ENCODE results near the gene ARHGAP6.
"Not testable (repeated sequence)": the region's sequence is repeated elsewhere in the genome, so short reads cannot be mapped to it uniquely, and the experiment has no call there.

Gene ARHGAP6

DNA sequence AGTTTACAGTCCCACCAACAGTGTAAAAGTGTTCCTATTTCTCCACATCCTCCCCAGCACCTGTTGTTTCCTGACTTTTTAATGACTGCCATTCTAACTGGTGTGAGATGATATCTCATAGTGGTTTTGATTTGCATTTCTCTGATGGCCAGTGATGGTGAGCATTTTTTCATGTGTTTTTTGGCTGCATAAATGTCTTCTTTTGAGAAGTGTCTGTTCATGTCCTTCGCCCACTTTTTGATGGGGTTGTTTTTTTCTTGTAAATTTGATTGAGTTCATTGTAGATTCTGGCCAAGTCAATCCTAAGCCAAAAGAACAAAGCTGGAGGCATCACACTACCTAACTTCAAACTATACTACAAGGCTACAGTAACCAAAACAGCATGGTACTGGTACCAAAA, 146.5 kb downstream of the ARHGAP6 start:
- not testable (repeated sequence) for DNase-seq

DNA sequence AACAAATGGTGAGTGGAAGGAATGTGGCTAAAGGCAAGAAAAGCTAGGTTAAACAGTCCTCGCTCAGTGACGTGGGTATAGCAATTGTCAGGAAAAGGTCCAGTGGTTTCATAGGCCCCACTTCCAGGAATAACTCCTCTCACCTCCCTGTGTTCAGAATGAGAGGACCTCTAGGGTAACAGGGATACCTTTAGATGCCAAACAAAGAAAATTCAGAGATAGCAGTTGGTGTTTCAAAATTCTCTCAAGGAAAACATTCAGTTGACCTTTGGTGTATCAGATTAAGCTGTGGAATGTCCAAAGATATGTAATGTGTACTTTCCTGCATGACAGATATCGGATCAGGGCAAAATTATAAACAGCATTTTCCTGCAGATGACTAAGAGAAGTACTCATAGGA, 155.9 kb downstream of the ARHGAP6 start:
- no peak for DNase-seq

DNA sequence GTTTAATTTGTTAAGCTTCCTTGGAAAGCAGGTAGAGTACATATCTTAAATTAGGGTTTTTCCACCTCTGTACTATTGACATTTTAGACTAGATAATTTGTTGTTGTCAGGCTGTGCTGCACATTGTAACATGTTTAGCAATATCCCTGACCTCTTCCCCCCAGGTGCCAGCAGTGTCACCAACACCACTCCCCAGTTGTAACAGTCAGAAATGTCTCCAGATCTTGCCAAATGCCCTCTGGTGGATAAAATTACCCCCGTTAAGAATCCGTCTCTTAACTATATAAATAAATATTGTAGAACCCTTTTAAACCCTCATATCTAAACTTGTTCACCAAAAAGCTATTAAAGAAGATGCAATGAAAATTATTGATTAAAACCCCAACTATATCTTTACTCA, 161.5 kb downstream of the ARHGAP6 start:
- no peak for DNase-seq

DNA sequence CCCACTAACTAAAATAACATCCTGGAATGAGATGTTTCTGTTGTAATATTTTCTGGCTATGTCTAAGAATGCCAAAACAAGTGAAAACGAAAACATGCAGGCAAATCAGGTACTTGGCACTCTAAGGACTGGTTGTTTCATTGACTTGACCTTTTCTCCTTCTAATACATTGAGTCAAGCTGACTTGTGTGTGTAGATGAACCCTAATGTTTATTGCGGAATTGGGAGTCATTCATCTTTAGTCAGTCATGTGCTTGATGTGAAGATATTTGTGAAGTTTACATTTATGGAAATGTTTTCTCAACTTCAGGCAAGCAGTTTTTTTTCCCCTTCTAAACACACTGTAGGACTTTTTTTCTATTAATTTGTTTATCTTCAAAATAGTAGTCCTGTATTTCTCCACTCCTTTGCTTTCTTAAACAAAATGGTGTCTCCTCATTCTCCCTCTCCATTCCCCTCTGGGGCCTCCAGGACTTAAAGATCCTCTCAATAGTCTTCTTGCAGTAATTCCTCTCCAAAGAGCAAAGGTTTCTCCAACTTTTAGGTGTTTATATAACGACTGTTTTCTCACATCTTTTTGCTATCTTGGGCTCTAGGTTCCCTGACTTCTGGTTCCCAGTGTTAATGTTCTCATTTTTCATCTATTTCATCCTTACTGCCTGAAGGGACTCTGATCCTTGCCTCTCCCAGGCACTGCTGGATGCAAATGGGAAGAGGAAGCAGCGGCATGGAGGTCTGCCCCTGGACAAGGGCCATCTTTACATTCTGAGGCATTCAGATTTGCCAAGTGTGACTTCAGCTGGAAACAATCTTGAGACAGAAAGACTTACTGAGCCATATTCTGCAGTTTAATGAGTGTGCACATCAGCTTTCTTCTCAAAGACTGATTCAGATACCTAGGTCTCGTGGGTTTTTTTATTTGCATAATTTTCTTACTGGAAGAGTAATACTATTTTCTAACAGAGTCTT, 166.4 kb downstream of the ARHGAP6 start:
- DNase-seq = no peak

DNA sequence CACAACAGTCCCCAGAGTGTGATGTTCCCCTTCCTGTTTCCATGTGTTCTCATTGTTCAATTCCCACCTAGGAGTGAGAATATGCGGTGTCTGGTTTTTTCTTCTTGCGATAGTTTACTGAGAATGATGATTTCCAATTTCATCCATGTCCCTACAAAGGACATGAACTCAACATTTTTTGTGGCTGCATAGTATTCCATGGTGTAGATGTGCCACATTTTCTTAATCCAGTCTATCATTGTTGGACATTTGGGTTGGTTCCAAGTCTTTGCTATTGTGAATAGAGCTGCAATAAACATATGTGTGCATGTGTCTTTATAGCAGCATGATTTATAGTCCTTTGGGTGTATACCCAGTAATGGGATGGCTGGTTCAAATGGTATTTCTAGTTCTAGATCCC, 174.3 kb downstream of the ARHGAP6 start:
- not testable (repeated sequence) for DNase-seq

DNA sequence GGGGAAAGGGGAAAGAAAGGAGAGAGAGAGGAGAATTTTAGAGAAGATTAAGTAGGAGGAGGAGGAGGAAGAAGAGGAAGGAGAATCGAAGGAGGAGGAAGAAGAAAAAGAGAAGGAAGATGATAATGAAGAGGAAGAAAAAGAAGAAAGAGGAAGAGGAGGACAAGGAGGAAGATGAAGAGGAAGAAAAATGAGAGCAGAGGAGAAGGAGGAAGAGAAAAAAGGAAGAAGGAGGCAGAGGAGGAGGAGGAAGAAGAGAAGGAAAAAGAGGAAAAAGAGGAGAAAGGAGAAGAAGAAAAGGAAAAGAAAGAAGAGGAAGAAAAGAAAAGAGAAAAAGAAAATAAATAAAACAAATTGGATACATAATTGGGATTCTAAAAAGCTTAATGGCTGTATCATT, 181.4 kb downstream of the ARHGAP6 start:
- no peak for DNase-seq

DNA sequence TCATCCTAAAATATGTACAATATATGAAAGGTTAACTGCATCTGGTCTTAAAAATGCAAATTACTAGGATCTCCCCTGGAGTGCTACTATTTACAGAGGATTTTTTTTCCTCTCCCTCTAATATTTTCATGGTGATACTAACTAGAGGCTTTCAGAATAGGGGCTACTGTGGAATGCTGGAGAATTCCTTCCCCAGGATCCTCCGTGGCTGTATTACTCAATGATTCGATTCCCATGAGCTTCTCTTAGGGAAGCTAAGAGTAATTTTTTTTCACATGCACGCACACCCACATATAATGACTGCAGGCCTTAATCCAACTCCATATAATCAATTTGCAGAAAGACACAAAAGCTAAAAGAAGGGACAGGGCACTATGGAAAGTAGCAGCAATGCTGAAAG, 184.7 kb downstream of the ARHGAP6 start:
- no peak for DNase-seq

DNA sequence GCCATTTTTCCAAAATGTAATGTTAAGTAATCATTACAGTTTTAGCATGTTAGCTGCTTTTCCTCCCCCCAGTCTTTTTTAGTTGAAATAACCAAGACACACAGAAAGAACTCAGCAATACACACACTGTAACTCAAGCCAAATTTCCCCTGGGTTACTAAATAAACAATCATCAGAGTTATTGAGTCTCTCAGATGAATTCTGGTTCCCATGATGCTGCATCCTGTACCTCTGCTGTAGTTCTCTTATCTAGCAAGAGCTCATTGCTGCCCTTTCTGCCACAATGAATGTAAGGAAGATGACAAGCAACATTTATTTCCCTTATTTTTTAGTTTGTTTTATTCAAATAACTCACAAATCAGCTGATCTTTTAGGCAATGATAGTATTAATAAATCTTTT, 185.1 kb downstream of the ARHGAP6 start:
- DNase-seq = no peak

DNA sequence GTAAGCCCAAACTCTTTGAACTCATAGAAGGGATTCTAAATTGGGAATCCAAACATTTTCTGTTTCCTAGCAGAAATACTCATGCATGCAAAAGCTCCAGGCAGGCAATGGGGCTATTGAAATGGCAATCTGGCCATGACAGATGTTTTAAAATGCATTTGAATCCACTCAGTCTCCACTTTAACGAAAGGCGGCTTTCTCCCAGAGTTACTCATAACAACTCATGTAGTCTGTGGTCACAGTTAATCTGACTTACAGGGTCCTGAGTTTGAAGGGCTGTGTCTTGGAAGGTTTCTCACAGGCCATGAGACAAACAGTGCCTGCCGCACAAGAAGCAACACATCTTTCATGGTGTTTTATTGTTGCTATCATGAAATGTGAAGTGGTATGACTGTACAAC, 186.8 kb downstream of the ARHGAP6 start:
- DNase-seq = no peak

DNA sequence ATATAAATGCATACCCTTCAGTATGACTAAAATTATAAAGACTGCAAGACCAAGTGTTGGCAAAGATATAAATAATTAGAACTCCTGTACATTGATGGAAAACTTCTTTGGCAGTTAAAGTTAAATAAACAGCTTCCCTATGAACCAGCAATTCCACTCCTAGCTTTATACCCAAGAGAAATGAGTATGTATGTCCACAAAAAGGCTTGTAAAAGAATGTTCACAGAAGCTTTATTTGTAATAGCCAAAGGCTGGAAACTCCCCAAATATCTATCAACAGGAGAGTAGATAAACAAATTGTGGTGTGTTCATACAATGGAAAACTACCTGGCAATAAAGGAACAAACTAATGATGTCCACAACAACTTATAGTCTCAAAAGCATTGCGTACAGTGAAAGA, 187.7 kb downstream of the ARHGAP6 start:
- no peak for DNase-seq

DNA sequence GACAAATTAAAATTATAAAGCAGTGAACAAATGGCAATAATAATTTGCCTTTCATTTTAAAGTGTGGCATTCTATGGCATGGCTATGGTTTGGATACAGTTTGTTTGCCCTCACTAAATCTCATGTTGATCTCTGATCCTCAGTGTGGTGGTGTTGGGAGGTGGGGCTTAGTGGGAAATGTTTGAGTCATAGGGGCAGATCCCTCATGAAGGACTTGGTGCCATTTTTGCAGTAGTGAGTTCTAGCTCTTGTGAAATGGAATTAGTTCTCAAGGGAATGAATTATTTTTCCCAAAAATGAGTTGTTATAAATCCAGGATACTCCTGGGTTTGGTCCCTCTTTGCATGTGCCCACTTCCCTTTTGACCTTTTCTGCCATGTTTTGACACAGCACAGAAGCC, 191.1 kb downstream of the ARHGAP6 start:
- DNase-seq = no peak

DNA sequence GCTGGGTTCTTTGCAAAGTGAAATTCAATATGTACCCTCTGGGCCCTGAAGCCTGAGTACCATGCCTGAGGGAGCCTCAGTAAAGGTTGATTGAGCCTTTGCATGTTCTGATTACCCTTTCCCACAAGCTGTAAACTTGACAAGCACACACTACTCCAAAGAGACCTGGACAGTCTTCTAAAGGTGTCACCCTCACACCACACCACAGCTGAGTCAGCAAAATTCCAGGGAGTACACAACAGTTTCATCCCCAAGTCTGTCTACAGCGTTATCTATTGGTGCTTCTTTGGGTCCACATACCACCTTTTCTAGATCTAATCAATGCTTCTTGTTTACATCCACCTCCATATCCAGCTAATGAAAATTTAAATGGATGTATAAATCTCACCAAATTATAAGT, 191.7 kb downstream of the ARHGAP6 start:
- DNase-seq = no peak

DNA sequence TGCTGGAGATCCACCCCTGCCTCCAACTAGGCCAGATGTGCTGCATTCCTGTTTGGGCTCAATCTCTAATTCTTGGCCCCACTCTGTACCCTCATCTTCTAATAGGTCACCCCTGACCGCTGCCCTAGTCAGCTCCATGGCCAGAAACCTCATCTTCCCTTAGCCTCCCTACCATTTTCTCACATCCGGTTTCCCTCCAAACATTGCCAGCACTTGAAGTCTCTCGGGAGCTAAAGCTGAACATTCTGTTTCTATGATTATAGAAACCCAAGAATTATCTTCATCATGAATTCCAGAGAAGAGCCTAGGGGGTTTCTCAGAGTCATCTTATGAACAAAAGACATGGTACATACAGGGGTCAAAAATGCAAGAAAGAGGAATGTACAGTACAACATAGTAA, 192.8 kb downstream of the ARHGAP6 start:
- no peak for DNase-seq

DNA sequence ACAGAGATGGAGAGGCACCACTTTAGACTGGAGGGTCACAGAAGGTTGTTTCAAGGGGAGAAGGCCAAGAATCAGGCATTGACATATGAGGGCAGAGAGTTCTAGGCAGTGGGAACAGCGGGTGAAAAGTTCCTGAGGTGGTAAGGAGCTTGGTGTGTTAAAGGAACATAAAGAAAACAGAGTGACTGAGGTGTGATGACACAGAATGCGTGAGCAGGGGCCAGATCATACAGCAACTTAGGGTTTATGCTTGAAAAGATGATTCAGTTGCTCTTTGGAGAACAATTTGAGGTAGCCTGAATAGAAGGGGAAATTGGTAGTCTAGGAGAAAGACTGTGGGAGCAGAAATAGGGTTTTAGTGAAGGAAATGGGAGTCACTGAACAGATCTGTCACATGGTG, 193.3 kb downstream of the ARHGAP6 start:
- DNase-seq = no peak

DNA sequence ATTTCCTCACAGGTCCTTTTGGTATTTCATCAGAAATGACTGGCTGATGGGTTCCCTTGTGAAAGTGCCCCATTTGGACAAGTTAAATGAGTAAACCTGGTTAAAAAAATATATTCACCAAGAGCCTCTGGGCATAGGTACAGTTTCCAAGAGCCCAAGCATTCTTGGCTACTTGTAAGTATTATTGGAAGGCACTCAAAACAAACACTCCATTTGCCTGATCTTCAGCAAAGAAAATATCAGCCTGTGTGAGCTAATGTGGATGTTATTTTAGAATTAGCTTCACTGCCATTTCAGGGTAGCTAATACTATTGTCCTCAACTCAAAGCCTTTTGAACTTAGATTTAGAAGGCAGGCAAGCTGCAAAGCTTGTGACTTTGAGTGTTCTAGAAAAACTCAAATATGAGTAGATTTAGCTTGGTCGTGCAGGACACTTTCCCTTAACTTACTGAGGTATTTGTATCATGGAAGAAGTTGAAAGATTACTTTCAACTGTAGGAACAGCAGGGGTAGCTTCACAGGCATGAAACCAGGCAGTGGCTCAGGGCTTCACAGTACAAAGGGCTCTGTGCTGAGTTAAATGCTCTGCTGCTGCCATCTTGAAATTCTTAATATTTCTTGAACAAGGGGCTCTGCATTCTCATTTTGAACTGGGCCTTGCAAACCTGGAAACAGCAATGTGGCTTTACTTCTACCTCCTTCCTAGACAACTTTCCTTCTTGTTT, 195.3 kb downstream of the ARHGAP6 start:
- no peak for DNase-seq

DNA sequence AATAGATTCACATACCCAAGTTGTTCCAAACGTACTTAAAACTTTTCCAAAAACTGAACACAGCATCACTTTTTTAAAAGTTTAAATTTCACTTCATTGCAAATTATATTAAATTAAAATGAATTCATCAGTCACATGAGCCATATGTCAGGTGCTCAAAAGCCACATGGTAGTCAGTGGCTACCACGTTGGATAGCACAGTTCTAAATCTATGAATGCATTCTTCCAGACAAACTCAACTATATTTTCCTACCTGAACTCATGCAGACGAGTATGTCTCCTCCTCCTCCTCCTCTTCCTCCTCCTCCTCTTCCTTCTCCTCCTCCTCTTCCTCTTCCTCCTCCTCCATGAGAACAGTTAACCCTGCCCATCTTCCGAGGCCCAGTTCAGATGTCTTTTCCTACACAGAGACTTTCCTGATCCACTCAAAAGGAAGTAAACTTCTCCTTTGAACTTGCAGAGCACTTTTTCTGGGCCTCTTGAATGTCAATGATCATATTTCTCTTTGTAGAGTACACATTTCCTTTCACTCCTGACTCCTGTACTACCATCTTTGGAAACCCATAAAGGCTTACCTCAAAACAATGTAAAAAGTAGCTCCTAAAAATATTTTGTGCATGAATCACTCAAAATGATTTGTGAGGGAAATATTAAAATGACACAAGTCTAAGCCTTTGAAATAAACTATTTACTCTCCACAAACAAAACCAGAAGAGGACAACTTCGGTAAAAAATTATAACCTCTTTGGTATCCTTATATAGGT, 199.9 kb downstream of the ARHGAP6 start:
- no peak for DNase-seq

DNA sequence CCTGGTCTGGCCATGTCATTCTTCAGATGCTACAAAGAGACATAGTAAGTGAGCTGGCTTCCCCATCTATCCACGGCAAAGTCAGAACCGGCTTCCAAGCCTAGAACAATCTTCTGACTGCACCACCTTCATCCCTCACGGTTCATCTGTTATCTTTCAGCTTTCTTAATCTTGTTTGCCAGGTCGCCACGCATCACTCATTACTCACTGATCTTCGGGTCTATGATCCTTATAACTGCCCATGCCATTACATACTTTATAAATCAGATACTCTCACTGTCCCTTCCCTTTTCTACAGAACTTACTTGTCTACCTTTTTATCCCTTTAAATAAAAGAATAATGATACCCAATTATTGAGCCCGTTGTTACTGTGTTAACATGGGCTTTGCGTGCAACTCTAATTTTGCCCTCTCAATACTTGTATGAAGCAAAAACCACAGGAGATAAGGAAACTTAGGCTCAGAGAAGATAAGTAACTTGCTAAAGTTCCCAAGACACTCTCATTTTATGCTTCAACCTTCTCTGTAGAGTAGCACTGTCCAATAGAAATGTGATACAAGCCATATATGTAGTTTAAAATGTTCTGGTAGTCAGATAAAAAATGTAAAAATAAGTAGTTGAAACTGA, 200.8 kb downstream of the ARHGAP6 start:
- DNase-seq = no peak

DNA sequence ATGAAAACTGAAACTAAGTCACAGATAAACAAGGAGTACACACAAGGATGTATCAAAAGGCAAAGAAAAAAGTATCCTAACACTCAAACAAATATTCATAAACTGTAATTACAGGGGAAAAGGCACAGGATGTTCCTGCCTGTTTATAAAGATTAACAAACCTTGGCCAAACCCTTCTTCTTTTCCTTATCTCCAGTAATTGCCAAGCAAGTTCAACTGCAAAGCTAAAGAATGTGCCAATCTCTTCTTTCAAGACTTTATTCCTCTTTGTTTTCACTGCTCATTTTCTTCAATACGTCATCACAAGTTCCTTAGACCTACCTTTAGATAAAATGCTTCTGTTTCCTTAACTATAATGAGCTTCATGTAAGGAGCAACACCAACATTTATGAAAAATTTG, 201.3 kb downstream of the ARHGAP6 start:
- DNase-seq = no peak

DNA sequence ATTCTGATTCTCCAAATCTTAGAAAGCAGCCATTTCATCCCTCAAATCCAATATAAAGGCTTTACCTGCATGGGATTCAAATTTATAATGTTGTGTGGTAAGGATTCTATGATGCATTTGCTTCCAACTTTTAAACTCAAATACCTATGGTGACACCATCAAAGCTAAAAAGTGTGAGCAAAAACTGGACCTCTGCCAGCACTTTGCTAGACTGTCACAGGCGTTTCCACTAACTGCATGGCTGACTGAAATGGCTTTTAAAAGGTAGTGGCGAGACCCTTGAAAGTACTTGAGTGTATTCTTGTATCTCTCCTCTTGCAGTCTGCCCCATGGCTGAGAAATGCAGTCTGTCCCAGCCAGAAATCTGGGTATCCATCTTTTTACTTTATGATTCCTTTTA, 203.1 kb downstream of the ARHGAP6 start:
- no peak for DNase-seq

DNA sequence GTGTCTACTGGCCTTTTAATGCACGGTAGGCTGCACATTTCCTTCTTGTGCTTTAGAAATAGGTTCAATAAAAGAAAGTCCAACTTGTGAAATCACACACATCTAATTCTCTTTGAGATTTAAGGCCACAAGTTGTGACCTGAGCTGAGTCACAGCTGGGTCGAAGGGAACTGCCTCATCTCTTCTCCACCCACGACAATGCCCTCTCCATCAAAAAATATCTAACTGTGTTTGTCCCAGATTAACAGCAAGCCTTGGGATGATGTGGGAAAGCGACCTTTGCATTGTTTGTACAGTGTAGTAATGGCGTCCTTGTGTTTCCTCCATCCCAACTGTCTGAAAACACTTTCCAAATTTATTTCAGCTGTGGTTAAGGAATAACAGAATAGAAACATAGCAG, 203.6 kb downstream of the ARHGAP6 start:
- no peak for DNase-seq

DNA sequence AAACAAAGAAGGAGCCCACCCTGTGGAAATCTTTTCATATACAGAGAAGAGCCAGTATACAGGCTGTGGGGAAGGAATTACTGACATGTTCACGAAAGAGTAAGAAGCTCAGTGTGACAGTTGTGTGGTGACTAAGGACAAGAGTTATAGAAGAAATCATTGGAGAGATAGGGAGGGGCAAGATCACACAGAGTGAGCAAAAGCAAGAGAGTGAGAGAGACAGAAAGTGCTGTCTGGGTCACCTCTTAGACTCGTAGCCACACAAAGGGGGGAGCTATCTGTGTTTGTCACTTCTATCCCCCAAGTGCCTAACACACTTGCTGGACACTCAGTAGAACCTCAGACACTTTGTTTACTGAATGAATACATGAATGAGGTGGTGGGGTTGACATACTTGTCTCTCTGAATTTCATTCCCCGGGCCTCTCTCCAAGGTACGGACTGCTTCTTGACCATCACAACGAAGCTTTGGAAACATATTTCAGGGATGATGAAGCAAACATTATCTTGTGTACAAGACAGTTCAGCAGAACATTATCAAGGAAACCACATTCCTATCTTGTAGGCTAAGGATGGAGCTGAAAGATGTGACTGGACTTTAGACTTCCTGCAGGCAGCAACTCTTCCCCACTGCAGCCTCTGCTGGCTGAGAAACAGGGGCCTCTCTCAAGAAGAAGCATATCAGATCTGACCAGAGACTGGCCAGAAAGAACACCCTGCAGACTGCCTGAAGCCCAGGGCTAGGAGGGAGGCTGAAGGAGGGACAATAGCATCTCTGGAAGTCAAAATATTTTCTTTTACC, 204.3 kb downstream of the ARHGAP6 start:
- no peak for DNase-seq

DNA sequence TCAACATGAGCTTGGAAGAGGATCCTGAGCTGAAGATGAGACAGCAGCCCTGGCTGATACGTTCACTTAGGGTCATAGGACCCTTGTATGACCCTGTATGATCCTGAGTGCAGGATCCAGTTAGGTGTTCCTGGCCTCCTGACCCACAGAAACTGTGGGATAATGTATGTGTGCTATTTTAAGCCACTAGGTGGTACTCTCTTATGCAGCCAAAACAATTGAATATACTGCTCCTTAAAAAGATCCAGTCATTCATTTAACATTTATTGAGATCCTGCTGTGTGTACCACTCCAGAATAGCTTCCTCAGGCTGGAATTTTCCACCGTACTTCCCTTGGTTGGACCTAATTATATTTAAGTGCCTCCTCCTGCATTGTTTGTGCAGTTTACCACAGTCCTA, 205.4 kb downstream of the ARHGAP6 start:
- no peak for DNase-seq

Measured in cortex of kidney (tissue), 1 donor.